OCI-LY3 (cell line): ENCODE measurements around the gene BAZ1A.

ENCODE experiments used
- H2AFZ ChIP-seq: fragments of 200-600, 300-600 bp; shearing (Covaris generic); 2 replicates; pipeline ENCODE4 v1.6.0; 2014; ENCODE audit warnings: antibody characterized with exemption, low read depth, low read length
- H3K27ac ChIP-seq: fragments of 200-600, 300-600 bp; sonication (generic); 2 replicates; pipeline ENCODE4 v1.5.1; 2014; ENCODE audit warnings: mild to moderate bottlenecking, low read length, moderate library complexity, mixed read lengths
- H3K27me3 ChIP-seq: fragments of 200-600, 300-600 bp; sonication (generic); 2 replicates; pipeline ENCODE4 v1.6.1; 2014; ENCODE audit warnings: low read depth, low read length, mixed read lengths
- H3K36me3 ChIP-seq: fragments of 200-600, 300-600 bp; sonication (generic); replicated peaks from 2 replicates; pipeline ENCODE3; 2014; ENCODE audit warnings: low read depth, low read length, mixed read lengths
- H3K4me1 ChIP-seq: fragments of 300-600, 200-600 bp; sonication (generic); 2 replicates; pipeline ENCODE4 v1.6.1; 2014; ENCODE audit warnings: low read length, mixed read lengths
- H3K4me2 ChIP-seq: fragments of 200-600, 300-600 bp; sonication (generic); 2 replicates; pipeline ENCODE4 v1.6.1; 2014; ENCODE audit warnings: low read length, mixed read lengths
- H3K4me3 ChIP-seq: fragments of 300-600, 200-600 bp; sonication (generic); 2 replicates; pipeline ENCODE4 v1.5.1; 2014; ENCODE audit warnings: antibody characterized with exemption, mild to moderate bottlenecking, low read length, moderate library complexity
- H3K79me2 ChIP-seq: fragments of 300-600, 200-600 bp; shearing (Covaris generic); 2 replicates; pipeline ENCODE4 v1.6.1; 2014; ENCODE audit warnings: mild to moderate bottlenecking, low read length, mixed read lengths
- H3K9ac ChIP-seq: fragments of 300-600, 200-600 bp; shearing (Covaris generic); 2 replicates; pipeline ENCODE4 v1.6.0; 2014; ENCODE audit warnings: mild to moderate bottlenecking, low read length, moderate library complexity
- H3K9me3 ChIP-seq: fragments of 200-600, 300-600 bp; shearing (Covaris generic); 2 replicates; pipeline ENCODE4 v1.6.1; 2014; ENCODE audit warnings: low read length, mixed read lengths; ENCODE audit not compliant: insufficient read depth
- H4K20me1 ChIP-seq: fragments of 200-600, 300-600 bp; sonication (generic); 2 replicates; pipeline ENCODE4 v1.6.1; 2016; ENCODE audit warnings: low read length, mixed read lengths; ENCODE audit not compliant: insufficient read depth
- EZH2phosphoT487 ChIP-seq: fragments of 200-600 bp; shearing (Covaris generic); IDR thresholded peaks from 2 replicates; pipeline ENCODE4 v1.6.1; 2018; ENCODE audit warnings: antibody characterized with exemption, mixed run types, low read depth
- TF ChIP-seq, protein P1 (sequence below): fragments of 200-600, 300-600 bp; sonication (generic); IDR thresholded peaks from 2 replicates; pipeline ENCODE4 v1.5.1; 2014; ENCODE audit warnings: antibody characterized with exemption, low read length, low read depth

The BAZ1A gene

DNA sequence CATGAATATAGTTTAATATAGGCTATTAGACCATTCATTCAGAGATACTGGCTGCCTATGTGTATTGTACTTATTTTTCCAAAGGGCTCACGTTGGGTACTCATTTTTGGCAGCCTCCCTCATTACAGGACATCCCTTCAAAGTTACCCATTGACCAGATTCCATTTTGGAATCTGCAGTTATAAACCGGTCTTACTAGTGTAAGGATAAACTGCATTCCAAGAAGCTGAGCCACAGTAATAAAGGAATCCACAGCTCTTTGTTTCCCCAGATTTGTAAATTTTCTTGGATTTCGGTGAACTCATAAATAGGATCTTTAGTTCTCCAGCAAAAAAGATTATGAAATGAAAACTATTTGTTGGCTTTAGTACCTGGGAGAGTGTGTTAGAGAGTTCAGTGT is 141.9 kb downstream of the BAZ1A start:
- Histone ChIP-seq H3K27ac (no peak overlapping the region), H3K4me1 (peaks cover 4% of the 10 kb centered on the region; the same call in 1 of the 2 replicates), H4K20me1 (no peaks in the 10 kb centered on the region), H3K27me3 (no peaks in the 10 kb centered on the region), H3K4me2 (0 out of 2 replicates have a peak overlapping the region, but pooled peaks have one; percentile 25), H3K9ac (no peak overlapping the region), H3K4me3 (no peak overlapping the region), H2AFZ (peak overlapping the region; percentile 86), H3K36me3 (no peaks in the 10 kb centered on the region), H3K9me3 (no peaks in the 10 kb centered on the region), H3K79me2 (no peaks in the 10 kb centered on the region)
- TF ChIP-seq, protein P1, sequence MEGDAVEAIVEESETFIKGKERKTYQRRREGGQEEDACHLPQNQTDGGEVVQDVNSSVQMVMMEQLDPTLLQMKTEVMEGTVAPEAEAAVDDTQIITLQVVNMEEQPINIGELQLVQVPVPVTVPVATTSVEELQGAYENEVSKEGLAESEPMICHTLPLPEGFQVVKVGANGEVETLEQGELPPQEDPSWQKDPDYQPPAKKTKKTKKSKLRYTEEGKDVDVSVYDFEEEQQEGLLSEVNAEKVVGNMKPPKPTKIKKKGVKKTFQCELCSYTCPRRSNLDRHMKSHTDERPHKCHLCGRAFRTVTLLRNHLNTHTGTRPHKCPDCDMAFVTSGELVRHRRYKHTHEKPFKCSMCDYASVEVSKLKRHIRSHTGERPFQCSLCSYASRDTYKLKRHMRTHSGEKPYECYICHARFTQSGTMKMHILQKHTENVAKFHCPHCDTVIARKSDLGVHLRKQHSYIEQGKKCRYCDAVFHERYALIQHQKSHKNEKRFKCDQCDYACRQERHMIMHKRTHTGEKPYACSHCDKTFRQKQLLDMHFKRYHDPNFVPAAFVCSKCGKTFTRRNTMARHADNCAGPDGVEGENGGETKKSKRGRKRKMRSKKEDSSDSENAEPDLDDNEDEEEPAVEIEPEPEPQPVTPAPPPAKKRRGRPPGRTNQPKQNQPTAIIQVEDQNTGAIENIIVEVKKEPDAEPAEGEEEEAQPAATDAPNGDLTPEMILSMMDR: no peak
- TF ChIP-seq EZH2phosphoT487: no peak

DNA sequence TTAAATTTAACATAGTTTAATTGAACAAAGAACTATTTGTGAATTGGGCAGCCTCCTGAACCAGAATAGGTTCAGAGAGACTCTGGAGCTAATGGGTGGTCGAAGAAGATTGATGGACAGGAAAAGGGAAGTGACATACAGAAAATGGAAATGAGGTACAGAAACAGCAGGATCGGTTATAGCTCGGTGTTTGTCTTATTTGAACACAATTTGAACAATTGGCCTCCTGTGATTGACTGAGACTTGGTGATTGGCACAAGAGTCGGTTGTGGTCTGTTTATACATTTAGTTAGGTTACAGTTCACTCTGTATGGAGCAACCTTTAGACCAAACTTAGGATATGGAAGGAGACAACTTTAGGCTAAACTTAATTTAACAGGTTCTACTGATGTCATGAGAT is 142.4 kb downstream of the BAZ1A start:
- Histone ChIP-seq H3K4me2 (peak overlapping the region; percentile 25), H3K27me3 (no peaks in the 10 kb centered on the region), H3K36me3 (no peaks in the 10 kb centered on the region), H2AFZ (peak overlapping the region; percentile 86), H3K4me1 (peaks cover 4% of the 10 kb centered on the region; the same call in 1 of the 2 replicates), H4K20me1 (no peaks in the 10 kb centered on the region), H3K79me2 (no peaks in the 10 kb centered on the region), H3K9me3 (no peaks in the 10 kb centered on the region), H3K27ac (no peak overlapping the region), H3K9ac (no peak overlapping the region), H3K4me3 (peak overlapping the region; percentile 20; the same call in 1 of the 2 replicates)
- no peak for TF ChIP-seq EZH2phosphoT487
- TF ChIP-seq, protein P1: no peak

DNA sequence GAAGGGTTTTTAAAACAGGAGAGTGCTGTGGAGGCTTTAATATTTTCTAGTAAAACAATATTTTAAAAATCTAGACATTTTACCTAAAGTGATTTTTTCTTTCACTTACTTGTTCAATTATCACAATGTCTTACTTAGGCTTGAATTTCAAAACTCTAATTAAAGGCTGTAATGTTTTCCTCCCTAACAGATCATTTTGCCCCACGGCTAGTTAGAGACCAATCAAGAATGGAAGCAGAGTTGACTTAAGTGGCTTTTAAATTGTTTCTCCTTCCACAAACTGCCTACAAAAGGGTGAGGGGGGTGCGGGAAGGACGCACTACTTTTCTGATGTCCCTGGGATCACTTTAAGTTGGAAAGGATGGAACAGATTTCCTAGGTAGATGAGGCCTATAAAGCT is 151.3 kb downstream of the BAZ1A start:
- Histone ChIP-seq H3K27me3 (peaks cover 18% of the 10 kb centered on the region; the same call in 1 of the 2 replicates), H3K4me1 (peaks cover 8% of the 10 kb centered on the region), H3K4me3 (no peak overlapping the region), H3K4me2 (no peak overlapping the region), H3K27ac (no peak overlapping the region), H3K9me3 (no peaks in the 10 kb centered on the region), H4K20me1 (no peaks in the 10 kb centered on the region), H2AFZ (no peak overlapping the region), H3K79me2 (no peaks in the 10 kb centered on the region), H3K36me3 (no peaks in the 10 kb centered on the region), H3K9ac (no peak overlapping the region)
- TF ChIP-seq, protein P1: no peak
- no peak for TF ChIP-seq EZH2phosphoT487

DNA sequence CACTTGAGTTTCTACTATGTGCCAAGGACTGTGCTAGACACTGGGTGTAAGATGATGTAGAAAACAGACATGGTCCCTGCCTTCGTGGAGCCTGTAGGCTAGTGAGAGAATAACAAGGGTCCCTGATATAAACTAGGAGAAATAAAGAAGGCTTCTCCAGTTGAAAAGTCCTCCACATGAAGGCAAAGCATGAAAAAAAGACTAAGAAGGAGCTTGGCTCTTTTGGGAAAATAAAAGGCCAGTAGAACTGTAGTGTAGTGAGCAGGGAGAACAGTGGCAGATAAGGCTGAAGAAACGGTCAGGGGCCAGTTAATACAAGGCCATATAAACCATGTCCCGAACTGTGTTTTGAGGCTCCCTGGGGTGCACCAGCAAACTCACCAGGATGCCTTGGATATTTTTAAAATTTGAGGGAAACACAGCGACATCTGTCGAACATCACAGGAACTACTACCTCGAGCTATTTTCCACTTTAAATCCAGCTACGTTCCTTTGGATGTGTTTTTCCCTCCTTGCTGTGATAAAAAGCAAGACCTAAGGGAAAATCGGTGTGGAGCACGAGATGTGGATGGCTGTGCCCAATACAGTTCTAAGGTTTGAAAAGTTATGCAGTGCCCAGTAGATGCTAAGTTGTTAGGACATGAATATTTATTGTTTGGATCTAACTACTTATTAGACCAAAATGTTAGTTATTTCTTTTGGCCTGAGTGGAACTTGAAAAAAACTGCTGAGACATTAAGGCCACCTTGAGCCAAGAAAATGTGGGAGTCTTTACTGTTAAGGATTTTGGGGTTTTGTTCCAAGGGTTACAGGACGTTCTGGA is 152.2 kb downstream of the BAZ1A start:
- Histone ChIP-seq H3K9ac (no peak overlapping the region), H3K27me3 (peaks cover 19% of the 10 kb centered on the region; the same call in 1 of the 2 replicates), H3K4me2 (peak overlapping the region; percentile 69), H3K9me3 (no peaks in the 10 kb centered on the region), H3K27ac (no peak overlapping the region), H3K4me1 (peaks cover 8% of the 10 kb centered on the region), H3K36me3 (no peaks in the 10 kb centered on the region), H3K4me3 (peak overlapping the region; percentile 42), H2AFZ (peak overlapping the region; percentile 87), H4K20me1 (no peaks in the 10 kb centered on the region), H3K79me2 (no peaks in the 10 kb centered on the region)
- TF ChIP-seq, protein P1: peak; percentile 81
- TF ChIP-seq EZH2phosphoT487: no peak
